ENCODE measurements around the gene SLC22A1. TPM values are rescaled to one million over a fixed set of nuclear protein-coding genes. Genes with fewer than 3 reads are reported as not detected.

Gene SLC22A1
- 0.72 and 1.2 TPM in 2 replicates for total RNA-seq

DNA sequence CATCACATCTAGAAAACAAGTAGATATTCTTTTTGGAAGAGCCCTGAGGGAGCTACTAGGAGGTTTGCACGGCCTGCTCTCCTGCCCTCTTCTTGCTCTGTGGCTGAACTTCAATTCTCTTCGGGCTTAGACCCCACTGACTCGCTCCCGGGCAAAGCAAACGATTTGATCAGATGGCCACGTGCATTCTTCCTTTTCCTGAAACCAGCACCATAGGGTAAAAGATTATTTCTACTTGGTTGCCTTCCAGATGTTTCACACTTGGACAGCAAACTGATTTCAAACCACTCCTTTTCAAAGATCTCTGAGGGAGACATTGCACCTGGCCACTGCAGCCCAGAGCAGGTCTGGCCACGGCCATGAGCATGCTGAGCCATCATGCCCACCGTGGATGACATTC lies at the start of gene SLC22A1:
SLC22A1 (plus strand) TSS at position 258 of the 400 bp plus-strand sequence; CDS start at position 379, 121 bp downstream.
- H3K79me2 ChIP-seq (ENCODE audit: insufficient read depth, low read length), result no peaks in the 10 kb centered on the region
- peaks cover 3% of the 10 kb centered on the region for H3K36me3 ChIP-seq (ENCODE audit: insufficient read depth, low read length)
- H3K27ac ChIP-seq (ENCODE audit: low read depth, low read length), result no peak within 1 kb of the TSS
- no peak within 1 kb of the TSS for H3K4me2 ChIP-seq (ENCODE audit: insufficient read depth, low read length)
- no peaks in the 10 kb centered on the region for H3K4me1 ChIP-seq (ENCODE audit: insufficient read depth, low read length)
- H3K4me3 ChIP-seq (ENCODE audit: insufficient read depth, low read length), result no peak within 1 kb of the TSS
- no peak within 1 kb of the TSS for H2AFZ ChIP-seq (ENCODE audit: low read length)
- no peaks in the 10 kb centered on the region for H3K9me3 ChIP-seq (ENCODE audit: low read depth, low read length)
- H4K20me1 ChIP-seq (ENCODE audit: insufficient read depth, low read length), result no peaks in the 10 kb centered on the region
- H3K27me3 ChIP-seq (ENCODE audit: insufficient read depth, low read length), result no peaks in the 10 kb centered on the region
- TF ChIP-seq, protein P1, sequence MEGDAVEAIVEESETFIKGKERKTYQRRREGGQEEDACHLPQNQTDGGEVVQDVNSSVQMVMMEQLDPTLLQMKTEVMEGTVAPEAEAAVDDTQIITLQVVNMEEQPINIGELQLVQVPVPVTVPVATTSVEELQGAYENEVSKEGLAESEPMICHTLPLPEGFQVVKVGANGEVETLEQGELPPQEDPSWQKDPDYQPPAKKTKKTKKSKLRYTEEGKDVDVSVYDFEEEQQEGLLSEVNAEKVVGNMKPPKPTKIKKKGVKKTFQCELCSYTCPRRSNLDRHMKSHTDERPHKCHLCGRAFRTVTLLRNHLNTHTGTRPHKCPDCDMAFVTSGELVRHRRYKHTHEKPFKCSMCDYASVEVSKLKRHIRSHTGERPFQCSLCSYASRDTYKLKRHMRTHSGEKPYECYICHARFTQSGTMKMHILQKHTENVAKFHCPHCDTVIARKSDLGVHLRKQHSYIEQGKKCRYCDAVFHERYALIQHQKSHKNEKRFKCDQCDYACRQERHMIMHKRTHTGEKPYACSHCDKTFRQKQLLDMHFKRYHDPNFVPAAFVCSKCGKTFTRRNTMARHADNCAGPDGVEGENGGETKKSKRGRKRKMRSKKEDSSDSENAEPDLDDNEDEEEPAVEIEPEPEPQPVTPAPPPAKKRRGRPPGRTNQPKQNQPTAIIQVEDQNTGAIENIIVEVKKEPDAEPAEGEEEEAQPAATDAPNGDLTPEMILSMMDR (IDR thresholded peaks at IDR 0.05; ENCODE audit: extremely low read depth, low read depth, low read length), result no peak
- no peak for DNase-seq (ENCODE audit: insufficient read length, low spot score, missing footprints)

DNA sequence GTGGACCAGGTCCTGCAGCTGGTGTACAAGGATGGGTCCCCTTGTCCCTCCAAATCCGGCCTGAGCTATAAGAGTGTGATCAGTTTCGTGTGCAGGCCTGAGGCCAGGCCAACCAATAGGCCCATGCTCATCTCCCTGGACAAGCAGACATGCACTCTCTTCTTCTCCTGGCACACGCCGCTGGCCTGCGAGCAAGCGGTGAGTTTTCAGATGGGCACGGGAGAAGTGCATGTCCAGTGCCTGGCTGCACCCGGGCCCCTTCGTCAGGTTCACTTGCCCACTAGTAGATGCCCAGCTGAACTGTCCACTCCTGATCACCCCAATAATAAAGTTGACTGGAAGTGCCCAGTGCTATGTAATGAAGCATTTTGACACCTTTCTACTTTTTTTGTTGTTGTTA lies 48.3 kb upstream of the SLC22A1 start:
- H2AFZ ChIP-seq (ENCODE audit: low read length), result no peak overlapping the region
- H3K4me2 ChIP-seq (ENCODE audit: insufficient read depth, low read length), result no peak overlapping the region
- H3K79me2 ChIP-seq (ENCODE audit: insufficient read depth, low read length), result no peaks in the 10 kb centered on the region
- no peak overlapping the region for H3K27ac ChIP-seq (ENCODE audit: low read depth, low read length)
- H3K9me3 ChIP-seq (ENCODE audit: low read depth, low read length), result no peaks in the 10 kb centered on the region
- H3K4me1 ChIP-seq (ENCODE audit: insufficient read depth, low read length), result no peaks in the 10 kb centered on the region
- H3K27me3 ChIP-seq (ENCODE audit: insufficient read depth, low read length), result no peaks in the 10 kb centered on the region
- peaks cover 5% of the 10 kb centered on the region for H4K20me1 ChIP-seq (ENCODE audit: insufficient read depth, low read length)
- DNase-seq (ENCODE audit: insufficient read length, low spot score, missing footprints), result no peak
- H3K36me3 ChIP-seq (ENCODE audit: insufficient read depth, low read length), result peaks cover 61% of the 10 kb centered on the region
- H3K4me3 ChIP-seq (ENCODE audit: insufficient read depth, low read length), result no peak overlapping the region
- TF ChIP-seq, protein P1 (IDR thresholded peaks at IDR 0.05; ENCODE audit: extremely low read depth, low read depth, low read length), result no peak

DNA sequence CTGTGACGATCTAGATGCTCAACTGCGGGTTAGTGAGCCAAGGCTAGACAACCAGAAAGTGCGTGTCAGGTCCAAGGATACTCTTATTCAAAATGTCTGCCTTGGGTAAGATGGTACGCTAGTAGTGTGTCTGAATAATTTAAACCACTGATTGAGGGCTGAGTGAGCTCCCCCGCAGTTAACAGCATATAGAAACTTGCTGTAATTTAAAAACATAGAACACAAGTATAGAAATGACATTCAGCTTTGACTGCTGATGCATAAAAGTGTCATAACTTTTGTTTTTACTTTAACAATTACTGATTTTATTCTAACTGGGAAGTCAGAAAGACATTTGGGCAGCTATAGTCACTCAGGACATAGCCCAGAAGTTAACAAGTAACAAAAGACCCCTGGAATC lies 45.6 kb upstream of the SLC22A1 start:
- no peaks in the 10 kb centered on the region for H3K27me3 ChIP-seq (ENCODE audit: insufficient read depth, low read length)
- no peaks in the 10 kb centered on the region for H3K79me2 ChIP-seq (ENCODE audit: insufficient read depth, low read length)
- no peak overlapping the region for H2AFZ ChIP-seq (ENCODE audit: low read length)
- no peaks in the 10 kb centered on the region for H3K9me3 ChIP-seq (ENCODE audit: low read depth, low read length)
- no peak overlapping the region for H3K4me2 ChIP-seq (ENCODE audit: insufficient read depth, low read length)
- H4K20me1 ChIP-seq (ENCODE audit: insufficient read depth, low read length), result no peaks in the 10 kb centered on the region
- DNase-seq (ENCODE audit: insufficient read length, low spot score, missing footprints), result no peak
- H3K36me3 ChIP-seq (ENCODE audit: insufficient read depth, low read length), result peaks cover 57% of the 10 kb centered on the region
- TF ChIP-seq, protein P1 (IDR thresholded peaks at IDR 0.05; ENCODE audit: extremely low read depth, low read depth, low read length), result no peak
- H3K27ac ChIP-seq (ENCODE audit: low read depth, low read length), result no peak overlapping the region
- H3K4me1 ChIP-seq (ENCODE audit: insufficient read depth, low read length), result no peaks in the 10 kb centered on the region
- H3K4me3 ChIP-seq (ENCODE audit: insufficient read depth, low read length), result no peak overlapping the region

DNA sequence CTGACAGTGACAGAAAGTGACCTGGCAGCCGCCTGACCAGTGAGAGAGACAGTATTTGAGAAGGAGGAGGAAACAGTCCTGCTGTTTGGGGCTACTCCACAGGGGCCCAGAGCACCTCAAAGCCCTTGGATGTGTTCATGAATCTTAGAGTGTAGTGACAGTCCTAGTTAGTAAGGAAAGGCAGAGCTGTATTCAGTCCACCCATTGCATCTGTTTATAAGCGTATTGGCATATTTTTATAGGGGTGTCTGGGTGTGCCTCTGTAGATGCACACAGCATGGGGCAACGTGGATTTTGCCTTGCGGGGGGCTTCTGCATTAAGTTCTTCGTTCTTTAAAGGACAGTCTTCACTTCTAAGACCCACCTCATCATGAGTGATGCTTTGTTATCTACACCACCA lies 44.6 kb upstream of the SLC22A1 start:
- Histone ChIP-seq H3K27ac (ENCODE audit: low read depth, low read length) (no peak overlapping the region), H3K36me3 (ENCODE audit: insufficient read depth, low read length) (peaks cover 58% of the 10 kb centered on the region), H3K4me2 (ENCODE audit: insufficient read depth, low read length) (no peak overlapping the region)

More for the DNA sequence above, 44.6 kb upstream of the SLC22A1 start:
- no peaks in the 10 kb centered on the region for H3K9me3 ChIP-seq (ENCODE audit: low read depth, low read length)
- TF ChIP-seq, protein P1 (IDR thresholded peaks at IDR 0.05; ENCODE audit: extremely low read depth, low read depth, low read length), result no peak
- no peak overlapping the region for H3K4me3 ChIP-seq (ENCODE audit: insufficient read depth, low read length)
- no peaks in the 10 kb centered on the region for H3K4me1 ChIP-seq (ENCODE audit: insufficient read depth, low read length)
- no peaks in the 10 kb centered on the region for H4K20me1 ChIP-seq (ENCODE audit: insufficient read depth, low read length)
- H2AFZ ChIP-seq (ENCODE audit: low read length), result no peak overlapping the region
- H3K79me2 ChIP-seq (ENCODE audit: insufficient read depth, low read length), result no peaks in the 10 kb centered on the region
- no peaks in the 10 kb centered on the region for H3K27me3 ChIP-seq (ENCODE audit: insufficient read depth, low read length)
- DNase-seq (ENCODE audit: insufficient read length, low spot score, missing footprints), result no peak
